C4-2B (cell line): ENCODE data around the gene RNF115.

Experiments used
- H3K27ac ChIP-seq: fragments of 450-650 bp; 2 replicates; pipeline ENCODE4 v1.5.1; 2017
- CTCF ChIP-seq: fragments of 450-650 bp; conservative IDR thresholded peaks from 2 replicates; pipeline ENCODE4 v1.5.1; 2017; ENCODE audit warnings: mild to moderate bottlenecking
- ZFX ChIP-seq: fragments of 450-650 bp; IDR thresholded peaks from 2 replicates; pipeline ENCODE4 v1.6.1; 2017

The RNF115 gene

GRCh38 chr1:145717833-145718232, 106.1 kb downstream of the RNF115 start:
- H3K27ac ChIP-seq: no peak overlapping the region
- TF ChIP-seq ZFX (no peak), CTCF (no peak)

GRCh38 chr1:145716641-145717345, 107.1 kb downstream of the RNF115 start:
- no peak for TF ChIP-seq CTCF
- TF ChIP-seq ZFX: no peak
- H3K27ac ChIP-seq: no peak overlapping the region

- TF ChIP-seq CTCF (no peak), ZFX (no peak)
- no peak overlapping the region for H3K27ac ChIP-seq
Observed at GRCh38 chr1:145714524-145715111, 109.3 kb downstream of the RNF115 start.

- H3K27ac ChIP-seq: peak overlapping the region; percentile 12; the same call in 1 of the 2 replicates
- no peak for TF ChIP-seq CTCF
- no peak for TF ChIP-seq ZFX
Observed at GRCh38 chr1:145711213-145711651, 112.7 kb downstream of the RNF115 start.

- TF ChIP-seq ZFX (no peak), CTCF (no peak)
Observed at GRCh38 chr1:145710291-145711027, 113.4 kb downstream of the RNF115 start.

GRCh38 chr1:145708063-145708462, 115.8 kb downstream of the RNF115 start:
- TF ChIP-seq CTCF (no peak), ZFX (no peak)
- H3K27ac ChIP-seq: no peak overlapping the region

More at GRCh38 chr1:145710291-145711027, 113.4 kb downstream of the RNF115 start:
- H3K27ac ChIP-seq: no peak overlapping the region
